ENCODE measurements around the gene CDPF1. TPM values are rescaled to one million over a fixed set of nuclear protein-coding genes. Genes with fewer than 3 reads are reported as not detected.

Gene CDPF1
- total RNA-seq, 1 donor from 2014 or later: 12.9 TPM

DNA sequence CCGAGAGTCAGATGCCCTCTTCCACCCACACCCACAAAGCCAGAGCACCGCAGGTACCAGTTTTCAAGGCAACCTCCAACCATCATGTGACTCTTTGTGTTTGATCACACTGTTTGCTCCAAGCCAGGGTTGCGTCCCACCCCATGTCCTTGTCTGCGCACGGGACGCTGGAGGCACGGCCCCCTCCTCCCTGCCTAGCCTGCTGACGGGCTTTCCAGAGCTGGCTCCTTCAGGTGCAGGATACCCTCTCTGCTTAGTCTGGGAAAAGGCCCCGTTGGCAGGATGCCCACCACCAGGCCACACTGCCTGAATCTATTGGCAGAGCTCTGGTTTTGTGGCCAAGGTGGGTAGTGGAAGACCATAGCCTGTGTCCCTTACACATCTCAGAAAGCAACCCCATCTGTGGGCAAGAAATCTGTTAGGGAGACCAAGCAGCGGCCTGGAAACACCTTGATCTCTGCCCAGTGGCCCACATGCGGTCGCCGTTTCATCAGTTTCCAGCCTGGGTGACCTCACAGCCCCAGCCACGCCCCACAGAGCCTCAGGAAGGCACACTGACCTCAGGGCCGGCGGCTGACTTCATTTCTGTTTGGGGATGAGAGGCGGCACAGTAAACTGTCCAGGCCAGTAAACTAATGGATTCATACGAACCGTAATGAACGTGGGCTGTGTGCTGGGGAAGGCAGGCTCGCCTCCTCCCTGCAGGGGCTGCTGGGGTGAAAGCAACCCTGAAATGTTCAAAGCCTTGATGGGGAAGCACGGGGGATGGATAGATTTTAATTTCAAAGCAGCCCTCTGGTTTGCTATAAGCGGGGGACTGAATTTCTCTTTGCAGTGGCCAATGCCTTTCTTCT lies 25.8 kb downstream of the CDPF1 start:
- Mint-ChIP-seq H3K27ac (no peak overlapping the region), H3K36me3 (peaks cover 18% of the 10 kb centered on the region), H3K27me3 (no peaks in the 10 kb centered on the region), H3K4me1 (ENCODE audit: unreplicated experiment) (peaks cover 4% of the 10 kb centered on the region), H3K9me3 (no peaks in the 10 kb centered on the region), H3K4me3 (no peak overlapping the region)
- TF ChIP-seq, protein P1, sequence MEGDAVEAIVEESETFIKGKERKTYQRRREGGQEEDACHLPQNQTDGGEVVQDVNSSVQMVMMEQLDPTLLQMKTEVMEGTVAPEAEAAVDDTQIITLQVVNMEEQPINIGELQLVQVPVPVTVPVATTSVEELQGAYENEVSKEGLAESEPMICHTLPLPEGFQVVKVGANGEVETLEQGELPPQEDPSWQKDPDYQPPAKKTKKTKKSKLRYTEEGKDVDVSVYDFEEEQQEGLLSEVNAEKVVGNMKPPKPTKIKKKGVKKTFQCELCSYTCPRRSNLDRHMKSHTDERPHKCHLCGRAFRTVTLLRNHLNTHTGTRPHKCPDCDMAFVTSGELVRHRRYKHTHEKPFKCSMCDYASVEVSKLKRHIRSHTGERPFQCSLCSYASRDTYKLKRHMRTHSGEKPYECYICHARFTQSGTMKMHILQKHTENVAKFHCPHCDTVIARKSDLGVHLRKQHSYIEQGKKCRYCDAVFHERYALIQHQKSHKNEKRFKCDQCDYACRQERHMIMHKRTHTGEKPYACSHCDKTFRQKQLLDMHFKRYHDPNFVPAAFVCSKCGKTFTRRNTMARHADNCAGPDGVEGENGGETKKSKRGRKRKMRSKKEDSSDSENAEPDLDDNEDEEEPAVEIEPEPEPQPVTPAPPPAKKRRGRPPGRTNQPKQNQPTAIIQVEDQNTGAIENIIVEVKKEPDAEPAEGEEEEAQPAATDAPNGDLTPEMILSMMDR (conservative IDR thresholded peaks at IDR 0.05): no peak
- no peak for DNase-seq (ENCODE audit: extremely low spot score, unreplicated experiment)

DNA sequence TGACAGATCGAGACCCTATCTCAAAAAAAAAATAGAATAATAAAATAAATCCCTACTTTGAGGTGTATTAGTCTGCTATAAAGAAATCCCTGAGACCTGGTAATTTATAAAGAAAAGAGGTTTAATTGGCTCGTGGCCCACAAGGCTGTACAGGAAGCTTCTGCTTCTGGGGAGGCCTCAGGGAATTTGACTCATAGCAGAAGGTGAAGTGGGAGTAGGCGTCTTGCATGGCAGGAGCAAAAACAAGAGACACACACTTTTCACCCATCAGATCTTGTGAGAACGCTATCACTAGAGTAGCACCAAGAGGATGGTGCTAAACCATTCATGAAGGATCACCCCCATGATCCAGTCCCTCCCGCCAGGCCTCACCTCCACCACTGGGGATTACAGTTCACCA lies 29.2 kb downstream of the CDPF1 start:
- Mint-ChIP-seq H3K27ac (no peak overlapping the region), H3K4me3 (no peak overlapping the region), H3K4me1 (ENCODE audit: unreplicated experiment) (peaks cover 4% of the 10 kb centered on the region), H3K36me3 (peaks cover 25% of the 10 kb centered on the region), H3K9me3 (no peaks in the 10 kb centered on the region), H3K27me3 (no peaks in the 10 kb centered on the region)
- no peak for DNase-seq (ENCODE audit: extremely low spot score, unreplicated experiment)
- TF ChIP-seq, protein P1 (conservative IDR thresholded peaks at IDR 0.05): no peak

DNA sequence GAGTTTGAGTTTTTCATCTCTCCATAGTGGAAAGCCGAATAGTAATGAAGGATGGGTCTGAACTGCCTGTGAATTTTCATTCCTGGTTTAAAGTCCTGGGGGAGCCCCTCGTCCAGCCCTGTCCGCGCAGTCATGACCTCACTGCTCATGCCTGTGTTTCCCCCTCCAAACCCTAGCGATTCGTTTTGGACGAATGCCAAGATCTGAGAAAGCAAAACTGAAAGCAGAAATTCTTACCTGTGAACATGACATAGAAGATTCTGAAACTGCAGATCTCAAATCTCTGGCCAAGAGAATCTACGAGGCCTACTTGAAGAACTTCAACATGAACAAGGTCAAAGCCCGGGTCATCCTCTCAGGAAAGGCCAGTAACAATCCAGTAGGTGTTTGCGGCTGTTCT lies 30.5 kb downstream of the CDPF1 start:
- Mint-ChIP-seq H3K9me3 (no peaks in the 10 kb centered on the region), H3K4me3 (no peak overlapping the region), H3K36me3 (peaks cover 22% of the 10 kb centered on the region), H3K27ac (no peak overlapping the region), H3K27me3 (no peaks in the 10 kb centered on the region), H3K4me1 (ENCODE audit: unreplicated experiment) (peaks cover 3% of the 10 kb centered on the region)
- TF ChIP-seq, protein P1 (conservative IDR thresholded peaks at IDR 0.05): no peak
- no peak for DNase-seq (ENCODE audit: extremely low spot score, unreplicated experiment)

DNA sequence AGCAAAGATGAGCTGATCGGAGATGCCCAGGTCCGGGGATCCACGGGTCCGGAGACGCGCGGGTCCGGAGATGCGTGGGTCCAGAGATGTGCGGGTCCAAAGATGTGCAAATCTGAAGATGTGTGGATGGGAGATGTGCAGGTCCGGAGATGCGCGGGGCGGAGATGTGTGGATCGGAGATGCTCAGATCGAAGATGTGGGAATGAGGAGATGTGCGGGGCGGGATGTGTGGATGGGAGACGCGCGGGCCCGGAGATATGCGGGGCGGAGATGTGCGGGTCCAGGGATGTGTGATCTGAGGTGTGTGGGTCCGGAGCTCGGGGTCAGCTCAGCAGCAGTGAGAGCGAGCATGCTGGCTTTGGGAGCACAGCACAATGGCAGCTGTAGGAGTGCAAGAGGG lies 35.5 kb downstream of the CDPF1 start:
- H3K27ac Mint-ChIP-seq: no peak overlapping the region
- DNase-seq (ENCODE audit: extremely low spot score, unreplicated experiment): no peak
- H3K4me3 Mint-ChIP-seq: no peak overlapping the region
- no peaks in the 10 kb centered on the region for H3K4me1 Mint-ChIP-seq (ENCODE audit: unreplicated experiment)
- peaks cover 32% of the 10 kb centered on the region for H3K36me3 Mint-ChIP-seq
- TF ChIP-seq, protein P1 (conservative IDR thresholded peaks at IDR 0.05): no peak
- H3K9me3 Mint-ChIP-seq: peaks cover 4% of the 10 kb centered on the region
- no peaks in the 10 kb centered on the region for H3K27me3 Mint-ChIP-seq

DNA sequence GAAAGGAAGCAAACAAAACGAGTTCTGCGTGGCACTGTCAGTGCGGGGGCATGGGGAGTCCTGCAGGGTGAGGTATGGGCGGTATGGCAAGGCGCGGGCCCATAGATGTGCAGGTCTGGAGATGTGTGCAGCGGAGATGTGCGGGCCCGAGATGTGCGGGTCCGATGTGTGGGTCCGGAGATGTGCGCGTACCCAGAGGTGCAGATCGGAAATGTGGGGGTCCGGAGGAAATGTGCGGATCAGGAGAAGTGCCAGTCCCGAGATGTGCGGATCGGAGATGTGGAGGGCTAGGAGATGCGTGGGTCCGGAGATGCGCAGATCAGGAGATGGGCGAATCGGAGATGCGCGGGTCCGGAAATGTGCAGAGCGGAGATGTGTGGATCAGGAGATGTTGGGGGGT lies 35.9 kb downstream of the CDPF1 start:
- no peak for DNase-seq (ENCODE audit: extremely low spot score, unreplicated experiment)
- no peaks in the 10 kb centered on the region for H3K27me3 Mint-ChIP-seq
- peaks cover 32% of the 10 kb centered on the region for H3K36me3 Mint-ChIP-seq
- H3K4me1 Mint-ChIP-seq (ENCODE audit: unreplicated experiment): no peaks in the 10 kb centered on the region
- peaks cover 6% of the 10 kb centered on the region for H3K9me3 Mint-ChIP-seq
- no peak overlapping the region for H3K4me3 Mint-ChIP-seq
- TF ChIP-seq, protein P1 (conservative IDR thresholded peaks at IDR 0.05): no peak
- H3K27ac Mint-ChIP-seq: no peak overlapping the region

Measured in type B pancreatic cell (in vitro differentiated cells).